ENCODE data around the gene FSCB. TPM values are rescaled to one million over a fixed set of nuclear protein-coding genes. Genes with fewer than 3 reads are reported as not detected.

FSCB gene
- total and polyA plus RNA-seq, 2 of the 4 experiments (the other 2 are of a cell fraction): under 0.01 TPM; not detected in 1

DNA sequence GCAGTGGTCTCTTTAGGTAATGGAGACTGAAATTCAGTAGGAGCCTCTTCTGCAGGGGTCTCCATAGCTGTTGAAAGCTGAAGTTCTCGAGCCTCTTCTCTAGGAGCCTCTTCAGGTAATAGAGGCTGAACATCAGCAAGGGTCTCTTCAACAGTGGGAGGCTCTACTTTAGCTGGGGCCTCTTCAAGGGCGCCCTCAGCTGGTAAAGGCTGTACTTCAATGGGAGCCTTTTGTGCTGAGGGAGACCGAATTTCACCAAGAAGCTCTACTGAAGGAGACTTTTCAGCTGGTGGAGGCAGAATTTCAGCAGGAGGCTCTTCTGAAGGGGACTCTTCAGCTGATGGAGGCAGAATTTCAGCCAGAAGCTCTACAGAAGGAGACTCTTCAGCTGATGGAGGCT, 1.5 kb downstream of the FSCB start:
- H3K4me1 ChIP-seq (ENCODE audit: control insufficient read depth, insufficient read depth, low read length): no peaks in the 10 kb centered on the region
- H3K4me3 ChIP-seq (ENCODE audit: insufficient read depth, low read depth, low read length): no peak overlapping the region
- no peak overlapping the region for H2AK9ac ChIP-seq (replicated peaks; ENCODE audit: low read depth, low read length, poor library complexity)
- no peak overlapping the region for H2BK5ac ChIP-seq (ENCODE audit: low read depth, low read length, poor library complexity, severe bottlenecking)
- in situ Hi-C loops (cut with MboI; ENCODE audit: low sequenced_read_pairs): no loop called here
- H3K36me3 ChIP-seq (ENCODE audit: control insufficient read depth, insufficient read depth, low read length): no peaks in the 10 kb centered on the region
- no peak overlapping the region for H2BK120ac ChIP-seq (ENCODE audit: low read depth, low read length)
- no peak overlapping the region for H3K9ac ChIP-seq (ENCODE audit: low read depth, low read length)
- H3K9me1 ChIP-seq (ENCODE audit: insufficient read depth, low read length): no peaks in the 10 kb centered on the region
- no peak overlapping the region for H4K5ac ChIP-seq (ENCODE audit: low read depth, low read length)
- dilution Hi-C loops (cut with HindIII; ENCODE audit: low sequenced_read_pairs, unreplicated experiment): no loop called here
- no peaks in the 10 kb centered on the region for H3K27me3 ChIP-seq (ENCODE audit: control insufficient read depth, insufficient read depth, low read length)
- DNase-seq (no peak), ATAC-seq (ENCODE audit: low read depth) (no peak)
- no peak overlapping the region for H3K18ac ChIP-seq (ENCODE audit: low read depth, low read length)
- no peak overlapping the region for H3K56ac ChIP-seq (ENCODE audit: extremely low read depth, insufficient read depth, low read length)
- no peak overlapping the region for H3K27ac ChIP-seq (ENCODE audit: insufficient read depth, low read length)
- TF ChIP-seq FOS (IDR thresholded peaks at IDR 0.05; ENCODE audit: low read depth, low read length) (no peak), SMC3 (IDR thresholded peaks at IDR 0.05; ENCODE audit: low read depth, low read length) (no peak), BHLHE40 (IDR thresholded peaks at IDR 0.05; ENCODE audit: low read depth, low read length) (no peak), NFE2L2 (IDR thresholded peaks at IDR 0.05; ENCODE audit: low read depth, low read length) (no peak), POLR2A (IDR thresholded peaks at IDR 0.05; ENCODE audit: low read depth, low read length) (no peak), MAZ (IDR thresholded peaks at IDR 0.05; ENCODE audit: borderline replicate concordance, low read depth, low read length) (no peak), CEBPB (IDR thresholded peaks at IDR 0.05; ENCODE audit: low read depth, low read length) (no peak), RFX5 (IDR thresholded peaks at IDR 0.05; ENCODE audit: low read depth, low read length) (no peak), MAFK (IDR thresholded peaks at IDR 0.05; ENCODE audit: low read depth, low read length) (no peak)
- TF ChIP-seq, protein P1, sequence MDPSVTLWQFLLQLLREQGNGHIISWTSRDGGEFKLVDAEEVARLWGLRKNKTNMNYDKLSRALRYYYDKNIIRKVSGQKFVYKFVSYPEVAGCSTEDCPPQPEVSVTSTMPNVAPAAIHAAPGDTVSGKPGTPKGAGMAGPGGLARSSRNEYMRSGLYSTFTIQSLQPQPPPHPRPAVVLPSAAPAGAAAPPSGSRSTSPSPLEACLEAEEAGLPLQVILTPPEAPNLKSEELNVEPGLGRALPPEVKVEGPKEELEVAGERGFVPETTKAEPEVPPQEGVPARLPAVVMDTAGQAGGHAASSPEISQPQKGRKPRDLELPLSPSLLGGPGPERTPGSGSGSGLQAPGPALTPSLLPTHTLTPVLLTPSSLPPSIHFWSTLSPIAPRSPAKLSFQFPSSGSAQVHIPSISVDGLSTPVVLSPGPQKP (IDR thresholded peaks at IDR 0.05; ENCODE audit: borderline replicate concordance, low read depth, low read length): no peak
- TF ChIP-seq, protein P2, sequence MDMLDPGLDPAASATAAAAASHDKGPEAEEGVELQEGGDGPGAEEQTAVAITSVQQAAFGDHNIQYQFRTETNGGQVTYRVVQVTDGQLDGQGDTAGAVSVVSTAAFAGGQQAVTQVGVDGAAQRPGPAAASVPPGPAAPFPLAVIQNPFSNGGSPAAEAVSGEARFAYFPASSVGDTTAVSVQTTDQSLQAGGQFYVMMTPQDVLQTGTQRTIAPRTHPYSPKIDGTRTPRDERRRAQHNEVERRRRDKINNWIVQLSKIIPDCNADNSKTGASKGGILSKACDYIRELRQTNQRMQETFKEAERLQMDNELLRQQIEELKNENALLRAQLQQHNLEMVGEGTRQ (IDR thresholded peaks at IDR 0.05; ENCODE audit: low read depth, low read length): no peak
- TF ChIP-seq, protein P3, sequence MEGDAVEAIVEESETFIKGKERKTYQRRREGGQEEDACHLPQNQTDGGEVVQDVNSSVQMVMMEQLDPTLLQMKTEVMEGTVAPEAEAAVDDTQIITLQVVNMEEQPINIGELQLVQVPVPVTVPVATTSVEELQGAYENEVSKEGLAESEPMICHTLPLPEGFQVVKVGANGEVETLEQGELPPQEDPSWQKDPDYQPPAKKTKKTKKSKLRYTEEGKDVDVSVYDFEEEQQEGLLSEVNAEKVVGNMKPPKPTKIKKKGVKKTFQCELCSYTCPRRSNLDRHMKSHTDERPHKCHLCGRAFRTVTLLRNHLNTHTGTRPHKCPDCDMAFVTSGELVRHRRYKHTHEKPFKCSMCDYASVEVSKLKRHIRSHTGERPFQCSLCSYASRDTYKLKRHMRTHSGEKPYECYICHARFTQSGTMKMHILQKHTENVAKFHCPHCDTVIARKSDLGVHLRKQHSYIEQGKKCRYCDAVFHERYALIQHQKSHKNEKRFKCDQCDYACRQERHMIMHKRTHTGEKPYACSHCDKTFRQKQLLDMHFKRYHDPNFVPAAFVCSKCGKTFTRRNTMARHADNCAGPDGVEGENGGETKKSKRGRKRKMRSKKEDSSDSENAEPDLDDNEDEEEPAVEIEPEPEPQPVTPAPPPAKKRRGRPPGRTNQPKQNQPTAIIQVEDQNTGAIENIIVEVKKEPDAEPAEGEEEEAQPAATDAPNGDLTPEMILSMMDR (conservative IDR thresholded peaks at IDR 0.05; ENCODE audit: low read depth, low read length): no peak
- no peak overlapping the region for H2BK20ac ChIP-seq (ENCODE audit: low read depth, low read length)
- no peak overlapping the region for H3K4ac ChIP-seq (ENCODE audit: low read depth, low read length)
- H4K91ac ChIP-seq (ENCODE audit: insufficient read depth, low read depth, low read length): no peak overlapping the region
- no peaks in the 10 kb centered on the region for H3K79me1 ChIP-seq (ENCODE audit: low read depth in 1 of 2, low read length in 2 of 2)
- no TSS peak for BruUV-seq (replicated peaks)
- H3K23ac ChIP-seq (ENCODE audit: low read depth, low read length): no peak overlapping the region
- H3K4me2 ChIP-seq (ENCODE audit: low read depth, low read length): no peak overlapping the region
- H4K20me1 ChIP-seq (ENCODE audit: insufficient read depth, low read length): no peaks in the 10 kb centered on the region
- H3K14ac ChIP-seq (replicated peaks; ENCODE audit: low read depth, low read length): no peak overlapping the region
- intact Hi-C loops (cut with micrococcal nuclease): no loop called here
- peaks cover 6% of the 10 kb centered on the region; the same call in 1 of the 2 replicates for H3K9me3 ChIP-seq (ENCODE audit: control insufficient read depth, insufficient read depth, low read length)
- H4K8ac ChIP-seq (ENCODE audit: low read depth in 2 of 2, low read length in 2 of 2): no peak overlapping the region
- no peak overlapping the region for H2AFZ ChIP-seq (replicated peaks; ENCODE audit: low read length, poor library complexity)
- 20% methylated on average over 1 of the region's 3 CpGs; no CpG with 5 or more reads in 1 of the 2 experiments for WGBS, 2 experiments (ENCODE audit: extremely low coverage in 2 of 2, insufficient read length in 1 of 2)
- no peak overlapping the region for H2AK5ac ChIP-seq (ENCODE audit: low read depth, low read length)
- CTCF ChIA-PET: no interaction called here
- H2BK15ac ChIP-seq (ENCODE audit: low read depth, low read length): no peak overlapping the region
- POLR2A ChIA-PET (ENCODE audit: unreplicated experiment): no interaction called here

Data from IMR-90 (cell line).